SU-DHL-6 (cell line): ENCODE results near the gene CASP9.

Experiments
- H2AFZ ChIP-seq: fragments of 200-600 bp; sonication (generic); 2 replicates; pipeline ENCODE4 v1.6.1; 2014; ENCODE audit warnings: low read depth, mild to moderate bottlenecking, moderate library complexity, mixed read lengths, antibody characterized with exemption, low read length; ENCODE audit not compliant: severe bottlenecking
- H3F3A ChIP-seq: fragments of 200-600 bp; shearing (Covaris generic); 2 replicates; pipeline ENCODE4 v1.6.0; 2016; ENCODE audit warnings: antibody characterized with exemption, mild to moderate bottlenecking; ENCODE audit not compliant: insufficient read depth
- H3K27ac ChIP-seq: fragments of 200-600 bp; sonication (generic); 2 replicates; pipeline ENCODE4 v1.5.1; 2016; ENCODE audit warnings: low read depth, mild to moderate bottlenecking, low read length, moderate library complexity, mixed read lengths
- H3K27me3 ChIP-seq: fragments of 200-600 bp; sonication (generic), shearing (Covaris generic); 2 replicates; pipeline ENCODE4 v1.6.0; 2014; ENCODE audit warnings: mild to moderate bottlenecking, low read length
- H3K36me3 ChIP-seq: fragments of 200-600 bp; sonication (generic); 2 replicates; pipeline ENCODE4 v1.6.1; 2014; ENCODE audit warnings: mild to moderate bottlenecking, low read length, mixed read lengths
- H3K4me2 ChIP-seq: fragments of 300-600, 200-600 bp; shearing (Covaris generic), sonication (generic); 2 replicates; pipeline ENCODE4 v1.6.0; 2014; ENCODE audit warnings: low read length, low read depth, mild to moderate bottlenecking; ENCODE audit not compliant: poor library complexity, severe bottlenecking
- H3K4me3 ChIP-seq: fragments of 200-600 bp; sonication (generic); 2 replicates; pipeline ENCODE4 v1.5.1; 2014; ENCODE audit warnings: antibody characterized with exemption, low read length, mild to moderate bottlenecking, mixed read lengths; ENCODE audit not compliant: insufficient read depth, poor library complexity, severe bottlenecking
- H3K79me2 ChIP-seq: fragments of 200-600 bp; sonication (generic); 2 replicates; pipeline ENCODE4 v1.6.1; 2014; ENCODE audit warnings: mild to moderate bottlenecking, low read length, moderate library complexity; ENCODE audit not compliant: insufficient read depth
- H3K9ac ChIP-seq: fragments of 200-600 bp; sonication (generic); 2 replicates; pipeline ENCODE4 v1.7.0; 2014; ENCODE audit warnings: mild to moderate bottlenecking, low read length
- H3K9me2 ChIP-seq: fragments of 200-600 bp; sonication (generic); replicated peaks from 2 replicates; pipeline ENCODE4 v1.6.1; 2014; ENCODE audit warnings: low read length; ENCODE audit not compliant: insufficient read depth
- H3K9me3 ChIP-seq: fragments of 200-600 bp; sonication (generic); 2 replicates; pipeline ENCODE4 v1.6.1; 2014; ENCODE audit warnings: low read length, mixed read lengths; ENCODE audit not compliant: insufficient read depth
- H4K20me1 ChIP-seq: fragments of 200-600 bp; sonication (generic); 2 replicates; pipeline ENCODE4 v1.6.1; 2014; ENCODE audit warnings: low read depth, mild to moderate bottlenecking, antibody characterized with exemption, low read length, moderate library complexity, mixed read lengths
- CTCF ChIP-seq: fragments of 200-600 bp; sonication (generic); IDR thresholded peaks from one replicate; pipeline ENCODE4 v1.5.1; 2017; ENCODE audit warnings: antibody characterized with exemption, mild to moderate bottlenecking, low read length, moderate library complexity; ENCODE audit not compliant: insufficient read depth, poor library complexity, severe bottlenecking
- EZH2phosphoT487 ChIP-seq: fragments of 200-600 bp; sonication (generic), shearing (Covaris generic); conservative IDR thresholded peaks from 2 replicates; pipeline ENCODE4 v1.6.1; 2018; ENCODE audit warnings: mild to moderate bottlenecking, antibody characterized with exemption, low read length, moderate library complexity, mixed read lengths

CASP9 gene

DNA sequence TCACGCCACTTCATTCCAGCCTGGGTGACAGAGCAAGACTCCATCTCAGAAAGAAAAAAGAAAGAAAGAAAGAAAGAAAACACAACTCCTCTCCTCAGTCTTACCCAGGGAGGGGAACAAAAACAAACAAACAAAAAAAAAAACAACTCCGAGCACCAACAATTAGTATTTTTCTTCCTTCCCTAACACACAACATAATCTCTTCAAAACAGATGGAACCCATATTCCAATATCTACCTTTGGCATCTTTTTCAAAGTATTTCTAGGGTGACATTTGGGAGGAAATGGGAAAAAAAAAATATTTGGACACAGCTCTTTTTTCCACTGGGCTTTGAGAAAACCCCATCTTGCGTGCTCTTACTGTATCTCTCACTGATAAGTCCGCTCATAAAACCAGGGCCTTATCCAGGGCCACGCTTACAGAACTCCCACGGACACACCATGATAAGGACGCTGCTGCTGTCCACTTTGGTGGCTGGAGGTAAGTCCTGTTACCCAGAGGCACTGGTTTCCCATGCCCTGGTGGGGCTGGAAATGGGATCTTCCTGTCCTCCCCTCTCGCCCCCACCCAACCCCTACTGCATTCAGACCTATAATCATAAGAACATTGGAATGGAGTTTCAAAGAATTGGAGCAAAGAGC, 67.6 kb downstream of the CASP9 start, which contains the start of gene CELA2A:
CELA2A (plus strand) TSS at position 420 of the 642 bp plus-strand sequence; CDS start at position 442, 22 bp downstream.
- H3K4me2 ChIP-seq, result no peak within 1 kb of the TSS
- no peaks in the 10 kb centered on the region for H3K9me3 ChIP-seq
- H3F3A ChIP-seq, result no peaks in the 10 kb centered on the region
- no peaks in the 10 kb centered on the region for H3K27me3 ChIP-seq
- no peak within 1 kb of the TSS for H3K4me3 ChIP-seq
- no peak within 1 kb of the TSS for H3K9ac ChIP-seq
- H4K20me1 ChIP-seq, result no peaks in the 10 kb centered on the region
- no peak within 1 kb of the TSS for H3K27ac ChIP-seq
- TF ChIP-seq EZH2phosphoT487, result no peak
- TF ChIP-seq CTCF, result no peak
- H3K9me2 ChIP-seq, result no peaks in the 10 kb centered on the region
- H3K36me3 ChIP-seq, result no peaks in the 10 kb centered on the region
- H2AFZ ChIP-seq, result no peak within 1 kb of the TSS
- H3K79me2 ChIP-seq, result no peaks in the 10 kb centered on the region

GRCh38 chr1:15455522-15455921, 68.5 kb downstream of the CASP9 start:
- Histone ChIP-seq H3K9ac (no peak overlapping the region), H3K27ac (no peak overlapping the region), H3K79me2 (no peaks in the 10 kb centered on the region), H3K9me2 (no peaks in the 10 kb centered on the region), H3K4me3 (no peak overlapping the region), H2AFZ (no peak overlapping the region), H3F3A (no peaks in the 10 kb centered on the region), H4K20me1 (no peaks in the 10 kb centered on the region), H3K9me3 (no peaks in the 10 kb centered on the region), H3K4me2 (no peak overlapping the region), H3K27me3 (no peaks in the 10 kb centered on the region), H3K36me3 (no peaks in the 10 kb centered on the region)
- TF ChIP-seq CTCF (no peak), EZH2phosphoT487 (no peak)

DNA sequence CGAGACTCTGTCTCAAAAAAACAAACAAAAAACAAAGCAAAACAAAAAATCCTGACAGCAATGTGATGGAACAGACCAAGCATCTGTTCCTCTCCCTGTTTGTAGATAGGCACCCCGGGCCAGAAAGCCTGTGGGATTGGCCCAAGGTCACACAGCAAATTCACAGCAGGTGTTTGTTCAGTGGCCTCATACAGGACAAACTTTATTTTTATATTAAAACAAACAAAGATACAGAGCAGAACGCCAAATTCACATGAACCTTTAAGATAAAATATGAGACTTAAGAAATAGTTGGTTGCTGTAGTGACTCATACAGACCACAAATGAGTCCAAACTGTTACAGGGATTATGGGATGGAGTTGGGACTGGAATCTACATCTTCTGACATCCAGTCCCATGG, 69.8 kb downstream of the CASP9 start:
- no peak overlapping the region for H3K9ac ChIP-seq
- H4K20me1 ChIP-seq, result no peaks in the 10 kb centered on the region
- H3K9me2 ChIP-seq, result no peaks in the 10 kb centered on the region
- no peak overlapping the region for H3K27ac ChIP-seq
- no peaks in the 10 kb centered on the region for H3K9me3 ChIP-seq
- no peaks in the 10 kb centered on the region for H3K36me3 ChIP-seq
- H3K79me2 ChIP-seq, result no peaks in the 10 kb centered on the region
- H3K4me2 ChIP-seq, result no peak overlapping the region
- no peak for TF ChIP-seq EZH2phosphoT487
- no peak for TF ChIP-seq CTCF
- no peaks in the 10 kb centered on the region for H3K27me3 ChIP-seq
- no peak overlapping the region for H2AFZ ChIP-seq
- no peaks in the 10 kb centered on the region for H3F3A ChIP-seq
- no peak overlapping the region for H3K4me3 ChIP-seq
